DOHH2 (cell line): Measurements from ENCODE around the gene RASGEF1C.

Experiments used
- H3F3A ChIP-seq: fragments of 200-600 bp; sonication (generic), shearing (Covaris generic); 2 replicates; pipeline ENCODE4 v1.6.0; 2016; ENCODE audit warnings: antibody characterized with exemption, mild to moderate bottlenecking; ENCODE audit not compliant: control insufficient read depth, insufficient read depth
- H3K27ac ChIP-seq: fragments of 200-600 bp; sonication (generic); 2 replicates; pipeline ENCODE4 v1.5.1; 2014; ENCODE audit warnings: low read depth, mild to moderate bottlenecking, low read length, moderate library complexity
- H3K27me3 ChIP-seq: fragments of 200-600 bp; sonication (generic); 2 replicates; pipeline ENCODE4 v1.6.1; 2014; ENCODE audit warnings: mild to moderate bottlenecking, low read length, mixed read lengths; ENCODE audit not compliant: control insufficient read depth
- H3K36me3 ChIP-seq: fragments of 200-600 bp; sonication (generic); 2 replicates; pipeline ENCODE4 v1.6.1; 2014; ENCODE audit warnings: mild to moderate bottlenecking, low read length, moderate library complexity, mixed read lengths; ENCODE audit not compliant: control insufficient read depth
- H3K4me1 ChIP-seq: fragments of 200-600 bp; sonication (generic); 2 replicates; pipeline ENCODE4 v1.6.1; 2014; ENCODE audit warnings: mild to moderate bottlenecking, low read length, mixed read lengths; ENCODE audit not compliant: control insufficient read depth
- H3K4me2 ChIP-seq: fragments of 200-600 bp; sonication (generic); 2 replicates; pipeline ENCODE4 v1.6.0; 2014; ENCODE audit warnings: mild to moderate bottlenecking, low read length, moderate library complexity
- H3K4me3 ChIP-seq: fragments of 200-600 bp; sonication (generic); 2 replicates; pipeline ENCODE4 v1.5.1; 2014; ENCODE audit warnings: mild to moderate bottlenecking, low read length, mixed read lengths
- H3K79me2 ChIP-seq: fragments of 200-600 bp; sonication (generic); 2 replicates; pipeline ENCODE4 v1.6.1; 2014; ENCODE audit warnings: mild to moderate bottlenecking, low read length, mixed read lengths; ENCODE audit not compliant: control insufficient read depth
- H3K9me2 ChIP-seq: fragments of 200-600 bp; sonication (generic); replicated peaks from 2 replicates; pipeline ENCODE4 v1.6.1; 2014; ENCODE audit warnings: mild to moderate bottlenecking, low read length, mixed read lengths; ENCODE audit not compliant: control insufficient read depth
- H3K9me3 ChIP-seq: fragments of 200-600 bp; sonication (generic); 2 replicates; pipeline ENCODE4 v1.6.1; 2014; ENCODE audit warnings: antibody characterized with exemption, low read length, mixed read lengths; ENCODE audit not compliant: control insufficient read depth, insufficient read depth
- H4K20me1 ChIP-seq: fragments of 200-600 bp; sonication (generic); 2 replicates; pipeline ENCODE4 v1.6.0; 2014; ENCODE audit warnings: low read depth, mild to moderate bottlenecking, antibody characterized with exemption, low read length, moderate library complexity; ENCODE audit not compliant: control insufficient read depth, insufficient read depth
- CTCF ChIP-seq: fragments of 200-600 bp; sonication (generic); IDR thresholded peaks from one replicate; pipeline ENCODE4 v1.5.1; 2014; ENCODE audit warnings: antibody characterized with exemption, mild to moderate bottlenecking, low read depth, low read length; ENCODE audit not compliant: poor library complexity, severe bottlenecking
- EZH2phosphoT487 ChIP-seq: fragments of 200-600 bp; sonication (generic); IDR thresholded peaks from 2 replicates; pipeline ENCODE4 v1.6.1; 2017; ENCODE audit warnings: borderline replicate concordance, mild to moderate bottlenecking, antibody characterized with exemption, low read length, moderate library complexity, mixed read lengths

RASGEF1C gene

DNA sequence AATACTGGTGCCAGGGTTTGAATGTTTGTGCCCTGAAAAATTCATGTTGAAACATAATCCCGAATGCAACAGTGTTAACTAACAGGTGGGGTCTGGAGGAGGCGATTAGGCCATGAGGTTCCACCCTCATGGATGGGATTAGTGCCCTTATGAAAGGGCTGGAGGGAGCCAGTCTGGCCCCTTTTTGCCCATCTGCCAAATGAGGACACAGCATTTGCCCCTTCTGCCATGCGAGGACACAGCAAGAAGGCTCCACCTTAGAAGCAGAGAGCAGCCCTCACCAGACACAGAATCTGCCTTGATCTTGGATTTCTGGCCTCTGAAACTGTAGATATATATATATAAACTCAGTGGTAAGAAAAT, 104.9 kb downstream of the RASGEF1C start:
- Histone ChIP-seq H3K27ac (no peak overlapping the region), H3K79me2 (no peaks in the 10 kb centered on the region), H3F3A (no peaks in the 10 kb centered on the region), H3K4me1 (no peaks in the 10 kb centered on the region), H3K27me3 (no peaks in the 10 kb centered on the region), H3K9me2 (no peaks in the 10 kb centered on the region), H4K20me1 (no peaks in the 10 kb centered on the region), H3K36me3 (no peaks in the 10 kb centered on the region), H3K4me3 (no peak overlapping the region), H3K9me3 (peaks cover 6% of the 10 kb centered on the region), H3K4me2 (no peak overlapping the region)
- TF ChIP-seq CTCF = no peak
- no peak for TF ChIP-seq EZH2phosphoT487

DNA sequence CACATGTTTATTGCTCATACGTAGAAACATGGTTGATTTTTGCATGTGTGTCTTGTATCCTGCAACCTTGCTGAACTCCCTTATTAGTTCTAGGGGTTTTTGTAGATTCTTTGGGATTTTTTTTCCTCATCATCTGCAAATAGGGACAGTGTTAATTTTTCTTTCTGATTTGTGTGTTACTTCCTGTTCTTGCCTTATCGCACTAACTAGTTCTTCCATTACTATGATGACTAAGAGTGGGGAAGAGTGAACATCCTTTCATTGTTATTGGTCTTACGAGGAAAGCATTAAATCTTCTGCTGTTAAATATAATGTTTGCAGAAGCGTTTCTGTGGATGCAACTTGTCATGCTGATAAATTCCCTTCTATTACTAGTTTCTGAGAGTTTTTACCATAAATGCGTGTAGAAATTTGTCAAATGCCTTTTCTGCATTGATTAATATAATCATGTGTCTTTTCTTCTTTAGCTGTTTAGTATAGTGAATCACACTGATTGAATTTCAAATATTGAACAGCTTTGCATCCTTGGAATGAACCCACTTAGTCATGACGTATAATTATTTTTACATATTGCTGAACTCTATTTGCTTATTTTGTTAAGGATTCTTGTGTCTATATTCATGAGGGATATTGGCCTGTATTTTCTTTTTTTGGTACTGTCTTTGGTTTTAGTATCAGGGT, 105.4 kb downstream of the RASGEF1C start:
- no peaks in the 10 kb centered on the region for H3K4me1 ChIP-seq
- no peaks in the 10 kb centered on the region for H3F3A ChIP-seq
- no peaks in the 10 kb centered on the region for H4K20me1 ChIP-seq
- H3K9me2 ChIP-seq = no peaks in the 10 kb centered on the region
- no peak overlapping the region for H3K4me2 ChIP-seq
- H3K9me3 ChIP-seq = peaks cover 6% of the 10 kb centered on the region
- no peak overlapping the region for H3K27ac ChIP-seq
- no peak for TF ChIP-seq EZH2phosphoT487
- no peak for TF ChIP-seq CTCF
- no peaks in the 10 kb centered on the region for H3K27me3 ChIP-seq
- no peak overlapping the region for H3K4me3 ChIP-seq
- no peaks in the 10 kb centered on the region for H3K36me3 ChIP-seq
- no peaks in the 10 kb centered on the region for H3K79me2 ChIP-seq

DNA sequence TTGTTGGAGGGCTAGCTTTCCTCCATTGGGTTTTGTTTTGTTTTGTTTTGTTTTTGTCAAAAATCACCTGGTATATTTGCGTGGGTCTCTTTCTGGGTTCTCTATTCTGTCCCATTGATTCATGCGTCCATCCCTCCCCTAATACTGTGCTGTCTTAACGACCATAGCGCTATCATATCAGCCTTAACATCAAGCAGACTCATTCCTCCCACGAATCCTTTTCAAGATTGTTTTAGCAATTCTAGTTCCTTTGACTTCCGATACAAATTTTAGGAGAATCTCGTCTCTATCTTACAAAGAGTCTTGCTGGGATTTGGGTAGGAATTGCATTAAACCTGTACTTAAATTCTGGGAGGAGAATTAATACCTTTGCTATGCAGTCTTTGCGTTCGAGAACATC, 106.4 kb downstream of the RASGEF1C start:
- H3F3A ChIP-seq = no peaks in the 10 kb centered on the region
- no peak overlapping the region for H3K27ac ChIP-seq
- no peak overlapping the region for H3K4me2 ChIP-seq
- no peaks in the 10 kb centered on the region for H3K4me1 ChIP-seq
- no peaks in the 10 kb centered on the region for H3K27me3 ChIP-seq
- H3K79me2 ChIP-seq = no peaks in the 10 kb centered on the region
- no peaks in the 10 kb centered on the region for H4K20me1 ChIP-seq
- peaks cover 6% of the 10 kb centered on the region for H3K9me3 ChIP-seq
- no peaks in the 10 kb centered on the region for H3K9me2 ChIP-seq
- no peaks in the 10 kb centered on the region for H3K36me3 ChIP-seq
- H3K4me3 ChIP-seq = no peak overlapping the region
- TF ChIP-seq CTCF = no peak
- TF ChIP-seq EZH2phosphoT487 = no peak
